Esophagus muscularis mucosa (tissue), 3 donors: ENCODE results near the gene NOXA1.

Source experiments
- EP300 ChIP-seq: sonication (generic); formaldehyde crosslinking; IDR thresholded peaks from one replicate; pipeline ENCODE4 v1.6.1; 2017; ENCODE audit warnings: antibody characterized with exemption
- POLR2AphosphoS5 ChIP-seq, 2 donors: sonication (generic); formaldehyde crosslinking; IDR thresholded peaks; one replicate each; pipeline ENCODE4 v1.6.1; 2017; ENCODE audit warnings: antibody characterized with exemption in 2 of 2

DNA sequence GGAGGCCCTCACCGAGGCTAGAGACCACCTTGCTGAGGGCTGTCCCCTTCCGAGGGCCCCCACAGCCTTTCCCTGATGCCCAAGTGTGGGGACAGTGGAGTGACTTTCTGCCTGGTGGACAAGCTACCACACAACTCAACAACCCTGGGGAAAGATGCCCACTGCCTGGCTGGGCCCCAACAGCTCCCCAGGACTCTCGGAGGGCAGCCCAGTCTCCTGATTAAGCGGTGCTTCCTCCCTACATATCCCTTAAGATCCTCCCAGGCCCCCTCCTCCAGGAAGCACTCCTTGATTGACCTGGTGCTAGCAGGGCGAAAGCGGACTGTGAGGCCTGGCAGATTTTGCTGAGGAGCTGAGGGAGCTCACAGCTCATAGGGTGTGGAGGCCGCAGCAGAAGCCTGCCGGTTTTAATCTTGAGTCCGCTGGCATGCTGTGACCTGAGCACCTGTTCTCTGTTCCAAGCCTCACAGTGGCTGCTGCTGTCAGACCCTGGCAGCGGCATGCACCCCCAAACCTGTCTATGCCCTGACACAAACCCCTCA is 33.7 kb downstream of the NOXA1 start:
- TF ChIP-seq POLR2AphosphoS5 (IDR thresholded peaks at IDR 0.05) (no peak), EP300 (no peak)
